H1 (cell line): ENCODE data around the gene ASB7. TPM values are rescaled to one million over a fixed set of nuclear protein-coding genes. Genes with fewer than 3 reads are reported as not detected.

Experiments
- CTCF ChIA-PET: fragments of 300-600 bp; sonication (Branson Sonifier 250); formaldehyde crosslinking; loops from one replicate; lab custom pipeline; 2021; ENCODE audit not compliant: partially characterized antibody; lab: Charles Lee
- POLR2A ChIA-PET: fragments of 300-600 bp; sonication (Branson Sonifier 250); formaldehyde crosslinking; loops from one replicate; lab custom pipeline; 2021; ENCODE audit warnings: inconsistent platforms; ENCODE audit not compliant: partially characterized antibody; lab: Charles Lee
- DNase-seq, 2 experiments: peaks; one replicate each; pipeline versions ENCODE4 v3.0.0 to v3.0.0-alpha.2; 2010 to 2022; ENCODE audit warnings: low spot score in 2 of 2, low read depth in 1 of 2, mixed read lengths in 1 of 2
- FAIRE-seq: peaks from 2 replicates; lab custom pipeline; 2011; peaks lifted over from hg19 to GRCh38; lab: Jason Lieb, UNC
- H2AFZ ChIP-seq: 2 replicates; pipeline ENCODE4 v1.8.1; 2012; ENCODE audit warnings: low read length, inconsistent platforms
- H2AK5ac ChIP-seq: 2 replicates; pipeline ENCODE4 v1.6.1; 2013; ENCODE audit warnings: low read depth, low read length
- H2BK120ac ChIP-seq: replicated peaks from 2 replicates; pipeline ENCODE3; 2013; ENCODE audit warnings: low read depth, low read length, inconsistent platforms
- H2BK12ac ChIP-seq: 2 replicates; pipeline ENCODE4 v1.6.1; 2013; ENCODE audit warnings: low read depth, low read length
- H2BK15ac ChIP-seq: 2 replicates; pipeline ENCODE4 v1.6.1; 2013; ENCODE audit warnings: low read length
- H2BK20ac ChIP-seq: 2 replicates; pipeline ENCODE4 v1.6.1; 2013; ENCODE audit warnings: low read length
- H2BK5ac ChIP-seq: 2 replicates; pipeline ENCODE4 v1.6.1; 2013; ENCODE audit warnings: low read depth, low read length
- H3K14ac ChIP-seq: 2 replicates; pipeline ENCODE4 v1.6.1; 2013; ENCODE audit warnings: inconsistent platforms; ENCODE audit not compliant: insufficient read length
- H3K18ac ChIP-seq: 2 replicates; pipeline ENCODE4 v1.6.1; 2013; ENCODE audit warnings: low read length; ENCODE audit errors: extremely low read depth
- H3K23ac ChIP-seq: 2 replicates; pipeline ENCODE4 v1.6.1; 2013; ENCODE audit warnings: inconsistent platforms; ENCODE audit not compliant: insufficient read length
- H3K23me2 ChIP-seq: 2 replicates; pipeline ENCODE4 v1.6.1; 2013; ENCODE audit warnings: low read depth, low read length
- H3K27ac ChIP-seq: 2 replicates; pipeline ENCODE4 v1.6.1; 2011; ENCODE audit warnings: low read depth, low read length, inconsistent platforms
- H3K27me3 ChIP-seq, 4 experiments: replicated peaks in 1 of 4; 1 replicate in 1 of 4; 2 replicates in 3 of 4; pipeline versions ENCODE4 v1.6.1 to v1.8.1; 2011 to 2013; ENCODE audit warnings: low read length in 3 of 4, mild to moderate bottlenecking in 3 of 4, inconsistent platforms in 2 of 4, mixed read lengths in 2 of 4, moderate library complexity in 1 of 4; ENCODE audit not compliant: control insufficient read depth in 3 of 4, insufficient read depth in 3 of 4; ENCODE audit errors: extremely low read depth in 1 of 4
- H3K36me3 ChIP-seq, 4 experiments: 2 replicates each; pipeline versions ENCODE4 v1.6.1 to v1.8.1; 2011 to 2013; ENCODE audit warnings: mild to moderate bottlenecking in 4 of 4, low read length in 3 of 4, moderate library complexity in 2 of 4, control low read depth in 1 of 4, inconsistent platforms in 1 of 4; ENCODE audit not compliant: insufficient read depth in 4 of 4, control insufficient read depth in 2 of 4
- H3K4ac ChIP-seq: replicated peaks from 2 replicates; pipeline ENCODE3; 2013; ENCODE audit warnings: low read length, low read depth, mixed read lengths, inconsistent platforms; ENCODE audit not compliant: insufficient read length
- H3K4me1 ChIP-seq, 4 experiments: replicated peaks in 1 of 4; 1 replicate in 1 of 4; 2 replicates in 3 of 4; pipeline versions ENCODE4 v1.6.1 to v1.8.1; 2011 to 2013; ENCODE audit warnings: low read length in 3 of 4, inconsistent platforms in 2 of 4, mixed read lengths in 1 of 4; ENCODE audit not compliant: insufficient read depth in 4 of 4, control insufficient read depth in 3 of 4
- H3K4me2 ChIP-seq, 2 experiments: 2 replicates each; pipeline versions ENCODE4 v1.6.1 to v1.8.1; 2011 to 2013; ENCODE audit warnings: low read depth in 2 of 2, low read length in 2 of 2, control low read depth in 1 of 2, inconsistent platforms in 1 of 2, mild to moderate bottlenecking in 1 of 2; ENCODE audit not compliant: insufficient read depth in 1 of 2
- H3K4me3 ChIP-seq, 4 experiments: fragments of 200-600, 300-600 bp in 1 of 4; sonication (generic), shearing (Covaris generic), sonication (Bioruptor Twin) in 1 of 4; 2 replicates each; pipeline versions ENCODE4 v1.5.1 to v1.8.1; 2011 to 2016; ENCODE audit warnings: low read length in 4 of 4, low read depth in 3 of 4, control low read depth in 2 of 4, inconsistent platforms in 2 of 4, mild to moderate bottlenecking in 2 of 4, mixed read lengths in 1 of 4, moderate library complexity in 1 of 4; ENCODE audit not compliant: insufficient read depth in 2 of 4; ENCODE audit errors: extremely low read depth in 1 of 4
- H3K56ac ChIP-seq: replicated peaks from 2 replicates; pipeline ENCODE3; 2013; ENCODE audit warnings: low read depth, mild to moderate bottlenecking, mixed read lengths, low read length, inconsistent platforms; ENCODE audit not compliant: insufficient read length
- H3K79me1 ChIP-seq: 2 replicates; pipeline ENCODE4 v1.6.1; 2013; ENCODE audit warnings: low read depth, low read length, control low read depth
- H3K79me2 ChIP-seq, 2 experiments: 2 replicates each; pipeline versions ENCODE4 v1.6.1 to v1.8.1; 2012 to 2013; ENCODE audit warnings: low read length in 2 of 2, mild to moderate bottlenecking in 2 of 2, inconsistent platforms in 1 of 2; ENCODE audit not compliant: insufficient read depth in 2 of 2, control insufficient read depth in 1 of 2
- H3K9ac ChIP-seq, 4 experiments: replicated peaks in 1 of 4; 1 replicate in 1 of 4; 2 replicates in 3 of 4; pipeline versions ENCODE4 v1.6.1 to v1.8.1; 2011 to 2013; ENCODE audit warnings: low read depth in 3 of 4, low read length in 3 of 4, control low read depth in 2 of 4, mild to moderate bottlenecking in 2 of 4, moderate library complexity in 2 of 4, inconsistent platforms in 1 of 4; ENCODE audit errors: extremely low read depth in 1 of 4
- H3K9me3 ChIP-seq, 2 experiments: 2 replicates each; pipeline versions ENCODE4 v1.6.1 to v1.8.1; 2012 to 2013; ENCODE audit warnings: mild to moderate bottlenecking in 2 of 2, moderate library complexity in 2 of 2, control low read depth in 1 of 2, inconsistent platforms in 1 of 2, low read depth in 1 of 2, low read length in 1 of 2, mixed read lengths in 1 of 2; ENCODE audit not compliant: insufficient read depth in 2 of 2
- H4K20me1 ChIP-seq, 2 experiments: replicated peaks in 1 of 2; 2 replicates each; pipeline versions ENCODE3 to v1.8.1; 2011 to 2013; ENCODE audit warnings: inconsistent platforms in 2 of 2, low read length in 2 of 2, mild to moderate bottlenecking in 1 of 2; ENCODE audit not compliant: insufficient read depth in 2 of 2, control insufficient read depth in 1 of 2
- H4K5ac ChIP-seq: 2 replicates; pipeline ENCODE4 v1.6.1; 2013; ENCODE audit warnings: low read length, low read depth, mixed read lengths, inconsistent platforms; ENCODE audit not compliant: insufficient read length
- H4K8ac ChIP-seq: 2 replicates; pipeline ENCODE4 v1.8.0; 2013; ENCODE audit warnings: mild to moderate bottlenecking, moderate library complexity, low read length, inconsistent platforms; ENCODE audit not compliant: insufficient read depth; ENCODE audit errors: extremely low read depth
- H4K91ac ChIP-seq: replicated peaks from 2 replicates; pipeline ENCODE3; 2013; ENCODE audit warnings: low read length, mixed read lengths, inconsistent platforms; ENCODE audit not compliant: insufficient read length
- BRCA1 ChIP-seq: IDR thresholded peaks from 2 replicates; pipeline ENCODE4 v1.6.1; 2012; ENCODE audit warnings: low read depth, low read length, improper control_type of control experiment
- CBX8 ChIP-seq: fragments of 300-800, 300-1000 bp; sonication (generic); IDR thresholded peaks from 2 replicates; pipeline ENCODE4 v1.7.1; 2016; ENCODE audit warnings: low read depth, low read length, borderline replicate concordance
- CTBP2 ChIP-seq: IDR thresholded peaks from 2 replicates; pipeline ENCODE4 v1.7.0; 2011; ENCODE audit warnings: borderline replicate concordance, mild to moderate bottlenecking, moderate library complexity, mixed read lengths, low read length; ENCODE audit not compliant: insufficient read depth, insufficient read length
- GABPA ChIP-seq: IDR thresholded peaks from 2 replicates; pipeline ENCODE4 v1.6.1; 2011; ENCODE audit warnings: mild to moderate bottlenecking, low read length, moderate library complexity, borderline replicate concordance; ENCODE audit not compliant: insufficient read depth
- MAFK ChIP-seq: IDR thresholded peaks from 2 replicates; pipeline ENCODE4 v1.6.1; 2012; ENCODE audit warnings: low read depth, mild to moderate bottlenecking, improper control_type of control experiment, low read length
- PHF8 ChIP-seq: fragments of 200-600 bp; sonication (generic); conservative IDR thresholded peaks from 2 replicates; pipeline ENCODE4 v1.7.1; 2012; ENCODE audit warnings: low read depth, mild to moderate bottlenecking, inconsistent platforms, low read length, moderate library complexity
- POLR2A ChIP-seq, 2 experiments: IDR thresholded peaks; 1 replicate in 1 of 2; 2 replicates in 1 of 2; pipeline ENCODE4 v1.6.1; 2011; ENCODE audit warnings: low read depth in 2 of 2, low read length in 2 of 2, mild to moderate bottlenecking in 2 of 2; ENCODE audit errors: control extremely low read depth in 1 of 2
- SIRT6 ChIP-seq: IDR thresholded peaks from one replicate; pipeline ENCODE4 v1.7.1; 2012; ENCODE audit warnings: low read length, inconsistent platforms
- TAF1 ChIP-seq: IDR thresholded peaks from 2 replicates; pipeline ENCODE4 v1.6.1; 2011; ENCODE audit warnings: mild to moderate bottlenecking, low read depth, low read length
- TAF7 ChIP-seq: optimal IDR thresholded peaks from 2 replicates; pipeline ENCODE3; 2011; ENCODE audit warnings: low read depth, mild to moderate bottlenecking, inconsistent platforms, low read length, moderate library complexity, borderline replicate concordance
- WGBS, 2 experiments: shearing (Covaris generic) in 1 of 2; methylation state at CpG; one replicate each; pipeline versions ENCODE4 v1.1.6 to v1.1.7; 2013 to 2015; ENCODE audit warnings: low lambda C conversion rate in 2 of 2, mixed read lengths in 2 of 2, inconsistent platforms in 1 of 2, low coverage in 1 of 2, missing lambda C conversion rate in 1 of 2; ENCODE audit not compliant: insufficient replicate concordance in 2 of 2, insufficient coverage in 1 of 2, insufficient read length in 1 of 2; ENCODE audit errors: extremely low coverage in 1 of 2, missing lambda C conversion rate in 1 of 2; 5-methylcytosine and 5-hydroxymethylcytosine counted together
- polyA plus RNA-seq, 7 experiments: library from polyadenylated mRNA; depleted of rRNA in 3 of 7; stranded (reverse) in 5 of 7; unstranded in 2 of 7; fragments of >200 nt in 5 of 7; fragments of 200-250 nt in 2 of 7; gene quantifications; 1 replicate in 5 of 7; 2 replicates in 1 of 7; 4 replicates in 1 of 7; pipeline versions ENCODE4 v1.2.1 to v1.2.3, GENCODE V29; 2011 to 2013; ENCODE audit warnings: missing spikeins in 2 of 7, mixed read lengths in 2 of 7
- total RNA-seq: library from RNA; stranded (reverse); fragmentation: NEBNext Ultra II Directional; extraction: Animal tissue kit (Norgen Biotek cat#: 25700); gene quantifications from 2 replicates; pipeline ENCODE4 v1.2.1, GENCODE V29; 2021
- TF ChIP-seq, protein P1 (sequence below): IDR thresholded peaks from 2 replicates; pipeline ENCODE4 v1.6.1; 2012; ENCODE audit warnings: low read length, inconsistent platforms
- TF ChIP-seq, protein P2 (sequence below): IDR thresholded peaks from 2 replicates; pipeline ENCODE4 v1.6.1; 2012; ENCODE audit warnings: inconsistent platforms

ASB7 gene
- total and polyA plus RNA-seq, 2 of the 8 experiments (the other 6 are each of a cell fraction or from before 2014, with no cell fraction given), result 5.2 to 12.8 TPM

DNA sequence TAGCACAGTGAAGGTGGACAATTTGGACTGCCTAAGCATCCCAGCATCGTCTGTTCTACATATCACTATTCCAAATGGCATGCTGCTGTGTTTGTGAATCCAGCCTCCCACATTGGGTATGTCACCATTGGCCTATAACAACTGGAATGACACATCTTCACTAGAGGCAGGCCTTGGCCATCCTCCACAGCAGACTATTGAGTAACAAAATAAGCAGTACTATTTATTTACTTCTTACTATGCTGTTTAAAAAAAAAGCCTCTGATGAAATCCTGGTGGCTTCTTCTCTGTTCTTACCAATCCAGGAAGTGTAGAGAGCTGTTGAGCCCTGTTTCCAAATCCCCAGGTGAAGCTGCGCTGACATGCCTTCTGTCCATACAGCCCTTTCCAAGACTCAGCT lies 43.1 kb upstream of the ASB7 start:
- FAIRE-seq (no peak), DNase-seq (no peak)
- H4K5ac ChIP-seq, result no peak overlapping the region
- H3K18ac ChIP-seq, result no peak overlapping the region
- H3K79me1 ChIP-seq, result no peaks in the 10 kb centered on the region
- no peak overlapping the region for H2AFZ ChIP-seq
- H4K91ac ChIP-seq, result no peak overlapping the region
- no peaks in the 10 kb centered on the region for H4K20me1 ChIP-seq
- H3K14ac ChIP-seq, result no peak overlapping the region
- no peak overlapping the region for H3K4me2 ChIP-seq
- no peak overlapping the region for H3K56ac ChIP-seq
- no peaks in the 10 kb centered on the region for H3K23me2 ChIP-seq
- H2AK5ac ChIP-seq, result no peak overlapping the region
- no peak overlapping the region for H3K4ac ChIP-seq
- peaks cover 0 to 6% (median 0%) of the 10 kb centered on the region in 4 experiments; a peak in 1 of 8 replicates for H3K36me3 ChIP-seq
- no peak overlapping the region for H3K27ac ChIP-seq
- H3K23ac ChIP-seq, result no peak overlapping the region
- H2BK20ac ChIP-seq, result no peak overlapping the region
- ChIA-PET CTCF (no interaction called here), POLR2A (no interaction called here)
- H2BK12ac ChIP-seq, result no peak overlapping the region
- no peak overlapping the region for H3K9ac ChIP-seq
- no peaks in the 10 kb centered on the region for H3K27me3 ChIP-seq
- no peak overlapping the region for H4K8ac ChIP-seq
- H2BK5ac ChIP-seq, result no peak overlapping the region
- no peaks in the 10 kb centered on the region for H3K4me1 ChIP-seq
- no peak overlapping the region for H2BK15ac ChIP-seq
- H3K4me3 ChIP-seq, result no peak overlapping the region
- no peaks in the 10 kb centered on the region for H3K79me2 ChIP-seq
- H3K9me3 ChIP-seq, result peaks cover 9 to 42% of the 10 kb centered on the region in 2 experiments; a peak in 3 of 4 replicates
- whole genome bisulfite sequencing, 2 experiments, result 86% methylated on average over 2 of the region's 2 CpGs; no CpG with 5 or more reads in 1 of the 2 experiments
- no peak overlapping the region for H2BK120ac ChIP-seq
- TF ChIP-seq CTBP2 (no peak), TAF7 (no peak), BRCA1 (no peak), PHF8 (no peak), MAFK (no peak), TAF1 (no peak), POLR2A (IDR thresholded peaks at IDR 0.05; ENCODE audit: control extremely low read depth in 1 of 2, low read depth in 2 of 2, low read length in 2 of 2) (no peak), GABPA (no peak), SIRT6 (no peak), CBX8 (no peak)
- TF ChIP-seq, protein P1, sequence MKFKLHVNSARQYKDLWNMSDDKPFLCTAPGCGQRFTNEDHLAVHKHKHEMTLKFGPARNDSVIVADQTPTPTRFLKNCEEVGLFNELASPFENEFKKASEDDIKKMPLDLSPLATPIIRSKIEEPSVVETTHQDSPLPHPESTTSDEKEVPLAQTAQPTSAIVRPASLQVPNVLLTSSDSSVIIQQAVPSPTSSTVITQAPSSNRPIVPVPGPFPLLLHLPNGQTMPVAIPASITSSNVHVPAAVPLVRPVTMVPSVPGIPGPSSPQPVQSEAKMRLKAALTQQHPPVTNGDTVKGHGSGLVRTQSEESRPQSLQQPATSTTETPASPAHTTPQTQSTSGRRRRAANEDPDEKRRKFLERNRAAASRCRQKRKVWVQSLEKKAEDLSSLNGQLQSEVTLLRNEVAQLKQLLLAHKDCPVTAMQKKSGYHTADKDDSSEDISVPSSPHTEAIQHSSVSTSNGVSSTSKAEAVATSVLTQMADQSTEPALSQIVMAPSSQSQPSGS, result no peak
- TF ChIP-seq, protein P2, sequence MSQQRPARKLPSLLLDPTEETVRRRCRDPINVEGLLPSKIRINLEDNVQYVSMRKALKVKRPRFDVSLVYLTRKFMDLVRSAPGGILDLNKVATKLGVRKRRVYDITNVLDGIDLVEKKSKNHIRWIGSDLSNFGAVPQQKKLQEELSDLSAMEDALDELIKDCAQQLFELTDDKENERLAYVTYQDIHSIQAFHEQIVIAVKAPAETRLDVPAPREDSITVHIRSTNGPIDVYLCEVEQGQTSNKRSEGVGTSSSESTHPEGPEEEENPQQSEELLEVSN, result no peak
